ENCODE results near the gene SPRR2G.
"Not testable (repeated sequence)": the region's sequence is repeated elsewhere in the genome, so short reads cannot be mapped to it uniquely, and the experiment has no call there.

SPRR2G gene

DNA sequence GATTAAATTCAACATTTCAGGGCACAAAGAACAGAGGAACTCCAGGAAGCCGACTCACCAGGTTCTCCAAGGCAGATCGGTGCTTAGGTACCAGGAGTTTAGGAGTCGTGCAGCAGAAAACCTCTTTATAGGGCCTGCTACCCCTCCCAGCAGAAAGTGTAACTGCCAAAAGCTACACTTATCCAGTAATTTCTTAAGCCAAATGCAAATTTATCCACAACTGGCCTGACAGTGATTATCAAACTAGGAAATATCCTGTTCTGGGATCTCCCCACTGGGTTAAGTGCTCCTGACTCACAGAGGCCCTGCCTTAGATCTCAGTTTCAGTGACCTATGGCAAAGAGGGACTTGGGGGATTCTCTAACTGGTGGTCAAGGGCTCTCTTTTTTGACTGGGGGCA lies 37.3 kb downstream of the SPRR2G start, which contains the start of gene SPRR2F:
TSS of gene SPRR2F (minus strand) at position 101 of the 400 bp plus-strand sequence. CDS start 783 bp downstream, outside the sequence.
- no peak for DNase-seq (ENCODE audit: low read depth)

GRCh38 chr1:153112454-153112853 lies 38.2 kb downstream of the SPRR2G start:
- not testable (repeated sequence) for DNase-seq (ENCODE audit: low read depth)

- no peak for DNase-seq (ENCODE audit: low read depth)
These were observed 50.4 kb downstream of the SPRR2G start for GRCh38 chr1:153100245-153100644.

Measured in stimulated activated CD8-positive, alpha-beta memory T cell treated with anti-CD3 and anti-CD28 coated beads, Interleukin-12 subunit alpha, Interleukin-12 subunit beta, amount 100 ng/mL, for 4 hours (primary cell).